K562 (cell line): Measurements from ENCODE around the gene CAMK2N1. TPM values are rescaled to one million over a fixed set of nuclear protein-coding genes. Genes with fewer than 3 reads are reported as not detected.
A peak's percentile ranks its signal among the peaks of the same experiment; 100 is the strongest.

Experiments
- CC2D1A ChIP-seq: fragments of 450-650 bp; IDR thresholded peaks from 2 replicates; pipeline ENCODE4 v1.6.1; 2017; ENCODE audit warnings: mild to moderate bottlenecking
- DIDO1 ChIP-seq: fragments of 450-650 bp; IDR thresholded peaks from 2 replicates; pipeline ENCODE4 v1.6.1; 2016; ENCODE audit warnings: low read depth, missing biosample characterization, missing genetic modification characterization
- E2F6 ChIP-seq, 2 experiments: IDR thresholded peaks; 2 replicates each; pipeline ENCODE4 v1.6.1; 2011; ENCODE audit warnings: borderline replicate concordance in 1 of 2, control low read depth in 1 of 2, low read depth in 1 of 2, low read length in 1 of 2, mild to moderate bottlenecking in 1 of 2, mixed read lengths in 1 of 2, moderate library complexity in 1 of 2; ENCODE audit not compliant: insufficient read depth in 1 of 2, insufficient read length in 1 of 2, poor library complexity in 1 of 2, severe bottlenecking in 1 of 2; ENCODE audit errors: extremely low read depth in 1 of 2
- FOXK2 ChIP-seq, 2 experiments: fragments of 450-650 bp; IDR thresholded peaks in 1 of 2; conservative IDR thresholded peaks in 1 of 2; 2 replicates each; pipeline ENCODE4 v1.6.1; 2016; ENCODE audit warnings: low read depth in 2 of 2, mild to moderate bottlenecking in 1 of 2
- HDAC6 ChIP-seq: IDR thresholded peaks from 2 replicates; pipeline ENCODE4 v1.6.1; 2012; ENCODE audit warnings: low read depth, mild to moderate bottlenecking, control low read depth, inconsistent platforms, low read length, moderate library complexity
- HNRNPK ChIP-seq: fragments of 200-400 bp; formaldehyde crosslinking; IDR thresholded peaks from one replicate; pipeline ENCODE4 v1.6.1; 2018; ENCODE audit warnings: mild to moderate bottlenecking, low read depth, low read length; ENCODE audit not compliant: poor library complexity, severe bottlenecking
- MLLT1 ChIP-seq, 2 experiments: fragments of 450-650 bp; IDR thresholded peaks; 2 replicates each; pipeline ENCODE4 v1.6.1; 2016
- NBN ChIP-seq: fragments of 450-650 bp; IDR thresholded peaks from 2 replicates; pipeline ENCODE4 v1.6.1; 2016; ENCODE audit warnings: low read depth, mild to moderate bottlenecking
- NR4A1 ChIP-seq, 2 experiments: fragments of 250-450 bp in 1 of 2; fragments of 450-650 bp in 1 of 2; sonication (Bioruptor Pico) in 1 of 2; IDR thresholded peaks; 2 replicates each; pipeline versions ENCODE4 v1.4.0 to v1.6.1; 2016 to 2020; ENCODE audit warnings: mild to moderate bottlenecking in 2 of 2, missing compliant biosample characterization in 1 of 2, missing genetic modification characterization in 1 of 2, moderate library complexity in 1 of 2
- POLR2B ChIP-seq: fragments of 450-650 bp; IDR thresholded peaks from 2 replicates; pipeline ENCODE4 v1.6.1; 2018; ENCODE audit warnings: low read depth; ENCODE audit not compliant: partially characterized antibody
- PRDM10 ChIP-seq: fragments of 450-650 bp; IDR thresholded peaks from 2 replicates; pipeline ENCODE4 v1.6.1; 2018; ENCODE audit not compliant: partially characterized antibody
- TAF7 ChIP-seq: fragments of 450-650 bp; IDR thresholded peaks from 2 replicates; pipeline ENCODE4 v1.6.1; 2016; ENCODE audit warnings: missing genetic modification characterization, missing compliant biosample characterization
- ZNF121 ChIP-seq: sonication (generic); formaldehyde crosslinking; conservative IDR thresholded peaks from 2 replicates; pipeline ENCODE4 v1.8.0; 2022; ENCODE audit warnings: missing genetic modification reagents
- ZNF511 ChIP-seq: sonication (generic); formaldehyde crosslinking; IDR thresholded peaks from 2 replicates; pipeline ENCODE4 v1.8.0; 2022; ENCODE audit warnings: mild to moderate bottlenecking, missing genetic modification reagents
- polyA plus RNA-seq, 8 experiments: library from polyadenylated mRNA; depleted of rRNA in 4 of 8; stranded (reverse) in 5 of 8; unstranded in 3 of 8; fragments of >200 nt; fragmentation: Nextera tagmentation in 2 of 8; fragmentation: Illumina TruSeq in 1 of 8; extraction: Ambion mirVana in 2 of 8; extraction: Trizol in 1 of 8; gene quantifications; 2 replicates each; pipeline versions ENCODE4 v1.2.1 to v1.2.3, GENCODE V29; 2011 to 2014; ENCODE audit warnings: inconsistent platforms in 1 of 8, missing spikeins in 1 of 8
- total RNA-seq, 7 experiments: library from RNA; depleted of rRNA in 6 of 7; stranded (reverse); fragments of >200 nt in 6 of 7; fragmentation: Illumina TruSeq in 2 of 7; extraction: Trizol in 2 of 7; gene quantifications; 2 replicates each; pipeline versions ENCODE4 v1.2.1 to v1.2.3, GENCODE V29; 2011 to 2021; ENCODE audit warnings: low replicate concordance in 1 of 7
- TF ChIP-seq, protein P1 (sequence below): fragments of 450-650 bp; conservative IDR thresholded peaks from 2 replicates; pipeline ENCODE4 v1.6.1; 2016; ENCODE audit warnings: missing genetic modification characterization, low read depth, mild to moderate bottlenecking, control low read depth, missing compliant biosample characterization

CAMK2N1 gene
- total and polyA plus RNA-seq, 9 of the 15 experiments (the other 6 are each of a cell fraction or from before 2014, with no cell fraction given), result 0.09 to 1.4 (median 0.34) TPM

GRCh38 chr1:20485527-20486456, at the start of gene CAMK2N1 (continued):
- TF ChIP-seq E2F6 (IDR thresholded peaks at IDR 0.05; ENCODE audit: borderline replicate concordance in 1 of 2, extremely low read depth in 1 of 2, insufficient read depth in 1 of 2, insufficient read length in 1 of 2, low read depth in 1 of 2, low read length in 1 of 2, poor library complexity in 1 of 2, severe bottlenecking in 1 of 2) (peak in 1 of 2 experiments; percentile 36), POLR2B (peak; percentile 49), ZNF511 (CRISPR knock-in tag) (no peak), HNRNPK (peak; percentile 24), NBN (peak; percentile 68; the same call in 1 of the 2 replicates), DIDO1 (tag) (no peak), FOXK2 (conservative IDR thresholded peaks at IDR 0.05 in 1 of 2, IDR thresholded peaks at IDR 0.05 in 1 of 2; ENCODE audit: low read depth in 2 of 2) (no peak), HDAC6 (0 out of 2 replicates have a peak, but pooled peaks have one; percentile 66), PRDM10 (peak; percentile 27), ZNF121 (no peak), NR4A1 (CRISPR knock-in tag; IDR thresholded peaks at IDR 0.05) (no peak), NR4A1 (tag; IDR thresholded peaks at IDR 0.05) (no peak), TAF7 (tag) (peak; percentile 70; the same call in 1 of the 2 replicates), MLLT1 (IDR thresholded peaks at IDR 0.05) (peak in 1 of 2 experiments; percentile 62; a peak in 1 of 4 replicates), CC2D1A (no peak; the same call in 1 of the 2 replicates)
- TF ChIP-seq, protein P1, sequence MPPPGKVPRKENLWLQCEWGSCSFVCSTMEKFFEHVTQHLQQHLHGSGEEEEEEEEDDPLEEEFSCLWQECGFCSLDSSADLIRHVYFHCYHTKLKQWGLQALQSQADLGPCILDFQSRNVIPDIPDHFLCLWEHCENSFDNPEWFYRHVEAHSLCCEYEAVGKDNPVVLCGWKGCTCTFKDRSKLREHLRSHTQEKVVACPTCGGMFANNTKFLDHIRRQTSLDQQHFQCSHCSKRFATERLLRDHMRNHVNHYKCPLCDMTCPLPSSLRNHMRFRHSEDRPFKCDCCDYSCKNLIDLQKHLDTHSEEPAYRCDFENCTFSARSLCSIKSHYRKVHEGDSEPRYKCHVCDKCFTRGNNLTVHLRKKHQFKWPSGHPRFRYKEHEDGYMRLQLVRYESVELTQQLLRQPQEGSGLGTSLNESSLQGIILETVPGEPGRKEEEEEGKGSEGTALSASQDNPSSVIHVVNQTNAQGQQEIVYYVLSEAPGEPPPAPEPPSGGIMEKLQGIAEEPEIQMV (tag), result peak; percentile 76
